Parathyroid adenoma (tissue), 2 donors: ENCODE measurements around the gene OTUD3.

ENCODE experiments used
- H2AFZ ChIP-seq: fragments of 300-600 bp; sonication (generic); one replicate; pipeline ENCODE4 v1.7.0; 2017; ENCODE audit warnings: antibody characterized with exemption, mild to moderate bottlenecking
- H3K27ac ChIP-seq: fragments of 300-600 bp; sonication (generic); one replicate; pipeline ENCODE4 v1.7.0; 2017
- H3K27me3 ChIP-seq: fragments of 300-600 bp; sonication (generic); one replicate; pipeline ENCODE4 v1.7.0; 2017; ENCODE audit warnings: low read length; ENCODE audit not compliant: control insufficient read depth, insufficient read depth
- H3K36me3 ChIP-seq: fragments of 300-600 bp; sonication (generic); one replicate; pipeline ENCODE4 v1.7.0; 2017; ENCODE audit warnings: low read length; ENCODE audit not compliant: control insufficient read depth, insufficient read depth
- H3K4me1 ChIP-seq: fragments of 300-600 bp; sonication (generic); one replicate; pipeline ENCODE4 v1.7.0; 2017; ENCODE audit warnings: control low read depth
- H3K4me2 ChIP-seq: fragments of 300-600 bp; sonication (generic); one replicate; pipeline ENCODE4 v1.7.0; 2017; ENCODE audit warnings: low read length
- H3K4me3 ChIP-seq: fragments of 300-600 bp; sonication (generic); one replicate; pipeline ENCODE4 v1.7.0; 2017; ENCODE audit warnings: low read depth, low read length
- H3K79me2 ChIP-seq: fragments of 300-600 bp; sonication (generic); one replicate; pipeline ENCODE4 v1.7.0; 2017; ENCODE audit warnings: control low read depth
- H3K9ac ChIP-seq: fragments of 300-600 bp; sonication (generic); one replicate; pipeline ENCODE4 v1.7.0; 2017; ENCODE audit warnings: mild to moderate bottlenecking
- H3K9me3 ChIP-seq: fragments of 300-600 bp; sonication (generic); one replicate; pipeline ENCODE4 v1.7.0; 2017; ENCODE audit warnings: low read length; ENCODE audit not compliant: control insufficient read depth
- TF ChIP-seq, protein P1 (sequence below): fragments of 300-600 bp; sonication (generic); IDR thresholded peaks from one replicate; pipeline ENCODE4 v1.7.0; 2017; ENCODE audit warnings: antibody characterized with exemption, mild to moderate bottlenecking
- donor health status: primary hyperparathyroidism.

The OTUD3 gene

GRCh38 chr1:19892628-19893168, 10.5 kb downstream of the OTUD3 start:
- Histone ChIP-seq H3K27ac (no peak overlapping the region), H3K4me2 (no peak overlapping the region), H3K9ac (no peak overlapping the region), H2AFZ (no peak overlapping the region), H3K4me3 (no peak overlapping the region), H3K4me1 (no peaks in the 10 kb centered on the region), H3K79me2 (no peaks in the 10 kb centered on the region), H3K27me3 (no peaks in the 10 kb centered on the region), H3K9me3 (no peaks in the 10 kb centered on the region), H3K36me3 (no peaks in the 10 kb centered on the region)
- TF ChIP-seq, protein P1, sequence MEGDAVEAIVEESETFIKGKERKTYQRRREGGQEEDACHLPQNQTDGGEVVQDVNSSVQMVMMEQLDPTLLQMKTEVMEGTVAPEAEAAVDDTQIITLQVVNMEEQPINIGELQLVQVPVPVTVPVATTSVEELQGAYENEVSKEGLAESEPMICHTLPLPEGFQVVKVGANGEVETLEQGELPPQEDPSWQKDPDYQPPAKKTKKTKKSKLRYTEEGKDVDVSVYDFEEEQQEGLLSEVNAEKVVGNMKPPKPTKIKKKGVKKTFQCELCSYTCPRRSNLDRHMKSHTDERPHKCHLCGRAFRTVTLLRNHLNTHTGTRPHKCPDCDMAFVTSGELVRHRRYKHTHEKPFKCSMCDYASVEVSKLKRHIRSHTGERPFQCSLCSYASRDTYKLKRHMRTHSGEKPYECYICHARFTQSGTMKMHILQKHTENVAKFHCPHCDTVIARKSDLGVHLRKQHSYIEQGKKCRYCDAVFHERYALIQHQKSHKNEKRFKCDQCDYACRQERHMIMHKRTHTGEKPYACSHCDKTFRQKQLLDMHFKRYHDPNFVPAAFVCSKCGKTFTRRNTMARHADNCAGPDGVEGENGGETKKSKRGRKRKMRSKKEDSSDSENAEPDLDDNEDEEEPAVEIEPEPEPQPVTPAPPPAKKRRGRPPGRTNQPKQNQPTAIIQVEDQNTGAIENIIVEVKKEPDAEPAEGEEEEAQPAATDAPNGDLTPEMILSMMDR, result no peak

DNA sequence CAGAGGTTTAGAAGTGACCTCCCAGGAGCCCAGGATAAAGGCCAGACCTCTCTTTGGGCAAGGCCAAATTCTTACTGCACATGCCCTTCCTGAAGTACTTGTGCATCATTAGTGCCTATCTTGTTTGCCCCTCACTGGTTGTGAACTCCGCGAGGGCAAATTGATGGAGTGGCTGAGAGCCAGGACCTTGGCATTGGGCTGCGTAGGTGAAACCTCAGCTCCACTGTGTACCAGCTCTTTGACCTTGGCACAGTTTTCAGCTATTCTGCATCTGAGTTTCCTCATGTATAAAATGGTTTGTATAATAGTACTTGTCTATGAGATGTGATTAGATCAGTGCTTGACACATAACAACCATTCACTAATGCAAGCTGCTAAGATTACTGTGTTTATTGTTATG, 11.5 kb downstream of the OTUD3 start:
- H3K4me2 ChIP-seq, result no peak overlapping the region
- H3K27ac ChIP-seq, result no peak overlapping the region
- no peak overlapping the region for H2AFZ ChIP-seq
- H3K36me3 ChIP-seq, result no peaks in the 10 kb centered on the region
- H3K9ac ChIP-seq, result no peak overlapping the region
- no peaks in the 10 kb centered on the region for H3K4me1 ChIP-seq
- H3K79me2 ChIP-seq, result no peaks in the 10 kb centered on the region
- H3K9me3 ChIP-seq, result no peaks in the 10 kb centered on the region
- H3K27me3 ChIP-seq, result no peaks in the 10 kb centered on the region
- TF ChIP-seq, protein P1, result no peak
- H3K4me3 ChIP-seq, result no peak overlapping the region

GRCh38 chr1:19894218-19894617, 12.0 kb downstream of the OTUD3 start:
- no peaks in the 10 kb centered on the region for H3K79me2 ChIP-seq
- H3K4me1 ChIP-seq, result no peaks in the 10 kb centered on the region
- no peaks in the 10 kb centered on the region for H3K36me3 ChIP-seq
- H3K27me3 ChIP-seq, result no peaks in the 10 kb centered on the region
- no peaks in the 10 kb centered on the region for H3K9me3 ChIP-seq
- no peak overlapping the region for H3K4me3 ChIP-seq
- no peak overlapping the region for H3K27ac ChIP-seq
- H3K9ac ChIP-seq, result no peak overlapping the region
- H3K4me2 ChIP-seq, result no peak overlapping the region
- TF ChIP-seq, protein P1, result no peak
- no peak overlapping the region for H2AFZ ChIP-seq

DNA sequence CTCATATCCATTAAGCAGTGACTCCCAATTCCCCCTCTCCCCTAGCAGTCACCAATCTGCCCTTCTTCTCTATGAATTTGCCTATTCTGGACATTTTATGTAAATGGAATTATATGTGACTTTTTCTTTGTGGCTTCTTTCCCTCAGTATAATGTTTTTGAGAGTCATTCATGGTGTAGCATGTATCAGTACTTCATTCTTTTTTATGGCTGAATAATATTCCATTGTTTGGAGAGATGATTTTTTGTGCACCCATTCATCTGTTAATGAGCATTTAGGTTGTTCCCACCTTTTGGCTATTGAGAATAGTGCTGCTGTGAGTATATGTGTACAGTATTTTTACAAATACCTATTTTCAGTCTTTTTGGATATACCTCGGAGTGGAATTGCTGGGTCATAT, 19.5 kb downstream of the OTUD3 start:
- Histone ChIP-seq H3K79me2 (no peaks in the 10 kb centered on the region), H3K9ac (no peak overlapping the region), H3K4me2 (no peak overlapping the region), H3K27ac (no peak overlapping the region), H3K9me3 (no peaks in the 10 kb centered on the region), H3K27me3 (no peaks in the 10 kb centered on the region), H3K4me3 (no peak overlapping the region), H3K4me1 (no peaks in the 10 kb centered on the region), H3K36me3 (no peaks in the 10 kb centered on the region), H2AFZ (no peak overlapping the region)
- TF ChIP-seq, protein P1, result no peak

DNA sequence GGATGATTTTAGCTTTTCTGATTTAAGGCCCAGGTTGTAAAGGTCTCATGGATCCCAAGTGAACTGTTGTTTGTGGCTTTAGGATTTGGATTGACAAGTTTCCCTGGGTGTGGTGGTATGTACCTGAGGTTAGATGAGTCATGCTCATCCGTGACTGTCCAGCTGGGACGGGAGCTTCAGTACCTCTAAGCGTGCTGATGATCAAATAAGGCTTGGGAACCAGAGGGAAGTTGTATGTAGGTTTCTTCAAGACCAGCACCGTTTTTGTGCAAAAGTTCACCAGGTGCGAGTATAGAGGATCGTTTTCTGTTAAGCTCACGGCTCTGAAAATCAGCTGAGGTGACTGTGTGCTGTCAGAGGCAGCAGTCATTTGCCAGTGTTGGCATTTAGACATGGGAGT, 21.4 kb downstream of the OTUD3 start:
- no peak overlapping the region for H3K27ac ChIP-seq
- no peak overlapping the region for H3K4me2 ChIP-seq
- no peaks in the 10 kb centered on the region for H3K27me3 ChIP-seq
- no peaks in the 10 kb centered on the region for H3K9me3 ChIP-seq
- H3K4me1 ChIP-seq, result no peaks in the 10 kb centered on the region
- H3K79me2 ChIP-seq, result no peaks in the 10 kb centered on the region
- no peaks in the 10 kb centered on the region for H3K36me3 ChIP-seq
- no peak overlapping the region for H2AFZ ChIP-seq
- H3K4me3 ChIP-seq, result no peak overlapping the region
- TF ChIP-seq, protein P1, result no peak
- no peak overlapping the region for H3K9ac ChIP-seq
